NCI-H226 (cell line): ENCODE measurements around the gene RNPEPL1.
"Not testable (repeated sequence)": the region's sequence is repeated elsewhere in the genome, so short reads cannot be mapped to it uniquely, and the experiment has no call there.

ENCODE experiments used
- DNase-seq: peaks from one replicate; pipeline ENCODE4 v3.0.0-alpha.2; 2015

The RNPEPL1 gene

DNA sequence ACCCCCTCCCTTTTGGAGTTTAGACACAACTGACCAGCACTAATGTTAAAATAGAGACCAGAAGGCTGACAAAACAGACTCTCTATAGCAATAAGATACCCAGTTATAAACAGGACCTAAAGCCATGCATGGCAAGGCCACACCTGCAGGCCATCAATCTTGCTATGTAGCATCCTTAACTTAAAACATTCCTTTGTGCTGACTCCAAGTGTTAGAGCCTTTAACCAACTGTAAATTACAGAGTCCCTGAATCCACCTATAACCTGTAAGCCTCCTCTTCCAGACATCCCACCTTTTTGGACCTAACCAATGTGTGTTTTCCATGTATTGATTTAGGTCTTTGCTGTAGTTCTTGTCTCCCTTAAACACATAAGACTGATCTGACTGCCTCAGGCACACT, 28.4 kb upstream of the RNPEPL1 start:
- no peak for DNase-seq

- DNase-seq = no peak
Measured at GRCh38 chr2:240551288-240551687, 17.0 kb upstream of the RNPEPL1 start.

DNA sequence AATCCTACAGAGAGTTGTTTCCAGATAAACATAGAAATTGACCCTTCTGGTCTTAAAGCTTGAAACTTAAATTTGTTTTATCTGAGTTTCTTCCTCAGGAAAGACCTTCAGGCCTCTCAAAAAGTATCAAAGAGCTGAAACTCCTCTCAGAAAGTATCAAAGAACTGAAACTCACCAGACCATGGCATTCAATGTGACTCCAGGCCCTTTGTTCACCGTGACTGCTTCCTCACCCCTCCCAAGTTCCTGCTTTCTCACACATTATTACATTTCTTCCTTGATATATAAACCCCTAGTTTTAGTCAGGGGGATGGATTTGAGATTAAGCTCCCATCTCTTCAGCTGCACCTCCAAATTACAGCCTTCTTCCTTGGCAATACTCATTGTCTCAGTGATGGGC, 16.5 kb upstream of the RNPEPL1 start:
- DNase-seq = no peak

DNA sequence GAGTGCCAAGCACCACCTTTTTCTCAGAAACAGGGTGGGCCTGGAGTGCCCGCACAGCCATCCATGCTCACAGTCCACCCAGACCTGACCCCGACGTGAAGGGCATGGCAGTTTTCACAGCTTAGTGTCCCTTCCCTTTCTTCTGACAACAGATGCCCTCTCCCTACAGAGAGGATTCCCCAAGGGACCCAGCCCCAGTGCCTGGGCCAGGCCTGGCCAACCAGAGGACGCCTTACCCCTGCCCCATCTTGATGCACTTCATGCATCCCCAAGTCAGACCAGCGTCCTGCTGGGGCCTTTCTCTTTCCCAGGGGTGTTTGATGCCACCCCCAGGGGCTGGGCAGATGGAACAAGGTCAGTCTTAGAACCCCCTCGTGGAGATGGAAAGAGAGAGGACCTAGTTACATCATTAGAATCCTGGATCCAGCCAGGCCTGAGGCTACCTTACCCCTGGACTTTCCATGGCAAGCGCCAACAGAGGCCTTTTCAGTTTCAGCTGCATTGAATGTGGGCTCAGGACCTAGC, 14.3 kb upstream of the RNPEPL1 start:
- no peak for DNase-seq

- DNase-seq = no peak
Measured at GRCh38 chr2:240554767-240555493, 13.4 kb upstream of the RNPEPL1 start.

DNA sequence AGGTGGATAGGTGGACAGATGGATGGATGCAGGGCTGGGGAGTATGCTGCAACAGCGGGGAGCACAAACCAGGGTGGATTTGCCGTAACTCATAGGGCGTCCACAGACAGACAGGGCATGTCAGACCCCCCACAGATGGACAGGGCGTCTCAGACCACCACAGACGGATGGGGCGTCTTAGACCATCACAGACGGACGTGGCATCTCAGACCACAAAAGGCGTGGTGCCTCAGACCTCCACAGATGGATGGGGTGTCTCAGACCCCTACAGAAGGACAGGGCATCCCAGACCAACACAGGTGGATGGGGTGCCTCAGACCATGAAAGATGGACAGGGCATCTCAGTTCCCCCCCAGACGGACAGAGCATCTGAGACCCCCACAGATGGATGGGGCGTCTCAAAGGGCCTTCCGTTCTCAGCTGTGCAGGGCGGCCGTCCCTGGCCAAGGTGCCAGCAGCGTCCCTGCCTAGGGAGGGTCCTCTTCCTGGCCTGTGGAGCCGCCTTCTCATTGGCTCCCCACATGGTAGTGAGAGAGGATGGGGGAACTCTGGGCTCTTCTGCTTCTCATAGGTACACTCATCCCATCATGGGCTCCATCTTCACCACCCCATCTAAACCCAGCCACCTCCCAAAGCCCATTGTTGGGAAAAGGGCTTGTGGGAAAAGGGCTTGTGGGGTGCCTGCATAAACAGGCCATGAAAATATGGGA, 12.6 kb upstream of the RNPEPL1 start:
- DNase-seq = no peak

DNA sequence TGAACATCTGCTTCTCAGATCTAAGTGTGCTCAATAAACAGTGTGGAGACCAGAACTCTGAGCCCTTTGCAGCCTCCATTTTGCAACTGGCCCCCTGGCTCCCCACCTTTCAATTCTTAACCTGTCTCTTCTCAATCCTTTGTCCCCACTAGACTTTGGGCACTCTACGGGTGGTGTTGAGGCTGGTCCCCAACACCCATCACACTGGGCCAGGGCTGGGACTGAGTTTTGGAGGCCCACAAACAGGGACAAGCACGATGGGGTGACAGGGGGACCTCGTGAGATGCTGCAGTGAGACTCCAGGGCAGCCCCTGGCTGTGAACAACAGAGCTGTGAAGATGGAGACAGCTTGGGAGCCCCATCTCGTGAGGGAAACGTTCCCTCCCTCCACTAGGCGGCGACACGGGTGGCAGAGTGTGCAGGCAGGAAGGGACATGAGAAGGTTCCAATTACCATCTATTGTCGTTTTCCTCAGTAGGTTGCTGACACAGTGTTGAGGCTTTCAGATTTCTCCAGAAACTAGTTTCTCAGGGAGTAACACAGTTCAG, 11.7 kb upstream of the RNPEPL1 start:
- peak; percentile 19 for DNase-seq

GRCh38 chr2:240557101-240557751, 11.1 kb upstream of the RNPEPL1 start:
- no peak for DNase-seq

DNA sequence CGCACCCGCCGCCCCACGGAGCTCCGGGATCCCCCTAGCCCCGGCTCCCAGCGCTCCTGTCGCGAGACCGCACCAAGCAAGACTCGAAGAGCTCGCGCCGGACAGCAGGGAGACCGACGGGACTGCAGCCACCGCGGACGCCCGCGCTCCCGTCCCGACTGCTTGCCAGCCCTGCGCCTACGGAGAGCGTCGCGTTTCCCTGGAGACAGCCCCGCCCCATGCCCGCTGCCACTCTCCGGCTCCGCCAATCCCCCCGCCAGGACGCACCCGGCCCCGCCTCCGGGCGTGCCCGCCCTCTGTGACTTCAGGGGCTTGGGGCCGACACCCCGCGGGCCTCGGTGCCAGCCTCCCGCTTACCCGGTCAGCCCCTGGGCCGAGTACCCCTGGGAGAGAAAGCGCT, 10.5 kb upstream of the RNPEPL1 start, which contains the start of gene ANKMY1:
ANKMY1 (minus strand) TSS at position 181 of the 400 bp plus-strand sequence. CDS start 653 bp downstream, outside the sequence.
- DNase-seq = peak; percentile 75

DNA sequence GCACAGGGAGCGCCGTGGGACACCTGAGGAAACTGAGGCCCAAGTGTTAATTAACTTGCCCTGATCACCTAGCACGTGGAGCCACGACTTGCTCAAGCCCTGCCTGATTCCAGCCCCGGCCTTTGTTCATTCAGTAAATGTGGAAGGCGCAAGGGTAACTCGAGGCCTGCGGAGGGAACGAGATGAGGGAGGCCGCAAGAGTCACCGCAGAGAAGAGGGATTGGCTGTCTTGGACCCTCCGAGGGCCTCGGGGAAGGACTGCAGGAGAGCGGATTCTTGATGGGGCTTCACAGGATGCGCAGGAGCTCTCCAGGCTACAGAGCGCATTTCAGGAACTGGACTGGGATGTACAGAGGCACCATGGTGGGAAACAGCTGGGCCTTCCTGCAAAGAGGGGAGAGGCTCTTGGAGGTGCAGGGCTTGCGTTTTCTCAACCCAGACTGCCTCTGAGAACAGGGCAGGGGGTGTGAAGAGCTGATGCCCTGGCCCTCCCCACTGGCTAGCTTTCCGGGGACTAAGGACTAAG, 10.0 kb upstream of the RNPEPL1 start:
- no peak for DNase-seq

DNA sequence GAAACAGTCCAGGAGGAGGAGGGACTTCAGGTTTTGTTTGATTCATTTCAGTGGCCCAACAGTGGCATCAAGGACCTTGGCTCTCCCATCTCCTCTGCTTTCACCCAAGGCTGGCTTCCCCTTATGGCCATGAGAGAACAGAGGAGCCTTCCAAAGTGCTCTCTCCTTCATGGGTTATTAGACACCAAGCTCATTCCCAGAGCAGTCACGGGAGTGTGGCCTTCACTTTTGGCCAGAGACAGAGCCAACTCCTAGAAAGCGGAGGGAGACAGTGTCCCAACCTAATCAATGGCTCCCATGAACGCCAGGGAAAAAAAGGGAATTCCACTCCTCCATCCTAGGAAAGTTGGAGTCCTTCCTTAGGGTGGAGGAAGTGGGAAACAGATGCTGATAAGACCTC, 9.0 kb upstream of the RNPEPL1 start:
- DNase-seq = no peak

DNA sequence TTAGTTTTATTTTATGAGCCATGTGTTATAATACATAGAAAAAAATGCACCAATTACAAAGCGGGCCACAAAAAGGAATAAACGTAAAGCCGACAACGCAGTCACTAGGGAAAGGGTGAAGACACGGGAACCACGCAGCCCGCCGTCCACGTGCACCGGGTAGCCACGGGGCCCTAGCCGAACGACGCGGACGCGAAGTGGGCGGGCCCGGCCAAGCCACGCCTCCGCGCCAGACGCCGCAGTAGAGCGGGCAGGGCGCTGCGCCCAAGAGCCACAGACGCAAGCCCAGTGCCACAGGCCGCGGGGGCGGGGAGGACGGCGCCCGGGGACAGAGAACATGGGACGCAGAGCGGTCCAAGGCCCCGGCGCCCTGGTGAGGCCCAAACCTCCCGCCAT, 8.2 kb upstream of the RNPEPL1 start, which contains the start of gene DUSP28:
DUSP28 (plus strand) TSS at position 274 of the 396 bp plus-strand sequence. CDS start 328 bp downstream, outside the sequence.
- DNase-seq = peak; percentile 79

GRCh38 chr2:240560480-240561324, 7.6 kb upstream of the RNPEPL1 start:
- DNase-seq = peak; percentile 87

GRCh38 chr2:240561325-240561971, 6.8 kb upstream of the RNPEPL1 start:
- DNase-seq = no peak

DNA sequence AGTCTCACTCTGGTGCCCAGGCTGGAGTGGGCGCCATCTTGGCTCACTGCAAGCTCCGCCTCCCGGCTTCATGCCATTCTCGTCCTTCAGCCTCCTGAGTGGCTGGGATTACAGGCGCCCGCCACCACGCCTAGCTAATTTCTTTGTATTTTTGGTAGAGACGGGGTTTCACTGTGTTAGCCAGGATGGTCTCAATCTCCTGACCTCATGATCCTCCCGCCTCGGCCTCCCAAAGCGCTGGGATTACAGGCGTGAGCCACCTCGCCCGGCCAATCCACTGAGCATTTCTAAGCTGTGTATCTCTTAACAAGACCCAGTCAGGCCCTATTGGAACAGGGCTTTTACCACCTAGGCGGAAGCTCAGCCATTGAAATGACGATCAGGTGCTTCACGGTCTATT, 5.1 kb upstream of the RNPEPL1 start:
- not testable (repeated sequence) for DNase-seq

- no peak for DNase-seq
Measured at GRCh38 chr2:240563951-240564560, 4.2 kb upstream of the RNPEPL1 start.

DNA sequence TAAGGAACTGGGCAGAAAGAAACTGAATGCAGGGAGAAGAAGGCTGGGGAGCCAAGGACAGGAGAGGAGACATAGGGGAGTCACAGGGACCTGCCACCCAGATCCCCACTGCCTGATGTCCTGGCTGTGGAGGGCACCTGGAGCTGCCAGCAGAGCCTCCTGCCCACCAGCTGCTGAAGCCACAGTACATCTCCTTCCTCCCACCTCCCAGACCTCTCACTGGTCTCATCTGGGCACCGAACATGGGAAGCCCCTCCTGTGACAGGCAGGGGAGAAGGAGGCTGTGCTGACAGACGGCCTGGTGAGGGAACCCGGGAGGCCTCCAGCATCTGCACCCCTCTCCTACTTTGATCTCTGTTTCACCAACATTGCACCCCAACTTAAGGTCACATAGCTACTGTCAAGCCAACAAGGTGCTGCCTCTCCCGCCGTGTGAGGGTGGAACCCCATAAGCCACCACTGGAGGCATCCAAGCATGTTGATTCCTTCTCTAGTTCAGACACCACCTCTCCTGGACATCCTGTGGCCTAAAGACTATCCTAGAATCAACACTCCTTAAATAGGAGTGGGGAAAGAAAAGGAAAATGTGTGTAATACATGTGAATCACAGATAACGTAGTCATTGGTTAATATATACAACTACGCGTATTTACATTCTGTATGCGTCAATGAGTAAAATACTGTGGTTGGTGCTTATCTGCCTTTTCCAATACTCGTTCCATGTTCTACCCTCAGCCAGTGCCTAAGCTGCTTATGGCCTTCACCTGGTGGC, 3.5 kb upstream of the RNPEPL1 start:
- DNase-seq = peak; percentile 35

GRCh38 chr2:240565333-240566202, 2.7 kb upstream of the RNPEPL1 start:
- DNase-seq = peak; percentile 94
